ENCODE results near the gene PRSS57. TPM values are rescaled to one million over a fixed set of nuclear protein-coding genes. Genes with fewer than 3 reads are reported as not detected.

Gene PRSS57
- total RNA-seq, 4 donors from 2014 or later = 0.34 TPM; not detected in 3

DNA sequence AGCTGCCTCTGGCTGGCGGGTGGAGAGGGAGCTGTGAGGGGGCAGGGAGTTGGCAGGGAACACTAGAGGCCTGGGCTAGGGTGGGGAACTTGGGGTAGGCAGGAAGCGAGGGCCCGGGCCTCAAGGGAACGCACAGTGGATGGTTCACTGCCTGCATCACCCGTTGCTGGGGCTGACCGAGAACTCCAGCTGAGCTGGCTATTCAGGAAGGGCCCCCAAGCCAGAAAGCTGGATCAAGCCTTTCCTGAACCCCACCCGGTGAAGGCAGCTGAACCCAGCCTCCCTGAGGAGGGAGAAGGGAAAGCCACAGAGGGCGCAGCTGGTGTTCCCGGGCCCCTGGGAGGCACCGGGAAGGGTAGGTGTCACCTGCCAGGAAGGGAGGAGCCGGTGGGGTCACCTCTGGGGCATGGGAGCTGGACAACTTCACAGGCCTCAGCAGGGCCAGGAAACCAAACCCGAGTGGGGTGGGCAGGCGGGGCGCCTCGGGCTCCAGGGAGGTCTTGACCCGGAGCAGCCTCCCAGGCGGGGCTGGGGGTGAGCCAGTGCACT, 27.4 kb upstream of the PRSS57 start:
- Histone ChIP-seq H3K4me1 (peaks cover 22 to 52% (median 48%) of the 10 kb centered on the region in 4 donors), H3K27ac (replicated peaks in 1 of 4) (peak overlapping the region; percentile 8 to 54 (median 22)), H3K36me3 (peaks cover 0 to 27% (median 15%) of the 10 kb centered on the region in 4 donors), H3K27me3 (peaks cover 0 to 30% (median 11%) of the 10 kb centered on the region in 4 donors), H3K4me3 (no peak overlapping the region), H3K9me3 (no peaks in the 10 kb centered on the region)
- 44% methylated on average over 6 of the region's 17 CpGs for WGBS
- intact Hi-C loops (cut with DNase I) = no loop called here
- no peak for DNase-seq (ENCODE audit: extremely low spot score)
- no peak for TF ChIP-seq CTCF (IDR thresholded peaks at IDR 0.05)

DNA sequence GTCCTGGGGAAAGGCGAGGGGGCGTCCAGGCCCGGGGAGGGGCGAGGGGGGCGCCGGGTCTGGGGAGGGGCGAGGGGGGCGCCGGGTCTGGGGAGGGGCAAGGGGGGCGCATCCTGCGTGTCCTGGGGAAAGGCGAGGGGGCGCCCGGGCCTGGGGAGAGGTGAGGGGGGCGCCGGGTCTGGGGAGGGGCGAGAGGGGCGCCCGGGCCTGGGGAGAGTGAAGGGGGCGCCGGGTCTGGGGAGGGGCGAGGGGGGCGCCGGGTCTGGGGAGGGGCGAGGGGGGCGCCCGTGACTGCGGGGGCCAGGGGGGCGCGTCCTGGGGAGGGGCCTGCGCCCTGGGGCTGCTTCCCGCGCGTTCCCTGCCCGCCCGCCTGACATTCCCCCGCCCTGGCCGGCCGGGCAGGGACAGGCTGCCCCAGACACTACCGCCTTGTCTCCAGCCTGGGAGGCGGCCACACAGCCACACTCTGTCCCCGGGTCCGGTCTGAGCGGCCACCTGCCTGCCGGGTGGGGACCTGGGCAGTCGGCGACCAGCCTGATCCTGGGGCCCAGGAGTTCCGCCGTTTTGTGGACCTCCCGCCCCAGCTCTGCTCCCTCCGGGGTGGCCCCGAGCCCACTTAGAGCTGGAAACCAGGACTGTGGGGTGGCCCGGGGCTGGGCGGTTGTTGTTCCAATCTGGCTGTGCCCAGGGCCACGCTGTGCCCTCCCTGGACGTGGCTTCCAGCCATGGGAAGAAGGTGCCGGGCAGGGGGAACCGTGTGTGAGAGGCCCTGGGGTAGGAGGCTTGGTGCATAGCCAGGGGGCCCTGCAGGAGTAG, 25.3 kb upstream of the PRSS57 start:
- H3K27ac ChIP-seq (replicated peaks in 1 of 4) = peak overlapping the region; percentile 70 to 83 (median 76)
- WGBS = no CpG with 5 or more reads among the region's 58 CpGs

GRCh38 chr19:719636-720344, 24.5 kb upstream of the PRSS57 start:
- Histone ChIP-seq H3K4me3 (peak overlapping the region; percentile 4 to 51 (median 32)), H3K36me3 (peaks cover 0 to 11% (median 3%) of the 10 kb centered on the region in 4 donors), H3K4me1 (peaks cover 19 to 43% (median 42%) of the 10 kb centered on the region in 4 donors), H3K27ac (replicated peaks in 1 of 4) (peak overlapping the region; percentile 70 to 83 (median 76)), H3K27me3 (peaks cover 0 to 38% (median 11%) of the 10 kb centered on the region in 4 donors), H3K9me3 (peaks cover 0 to 9% (median 2%) of the 10 kb centered on the region in 4 donors)
- DNase-seq (ENCODE audit: extremely low spot score) = no peak
- intact Hi-C loops (cut with DNase I) = no loop called here
- WGBS = 22% methylated on average over 27 of the region's 79 CpGs
- TF ChIP-seq EP300 (IDR thresholded peaks at IDR 0.05) = no peak
- TF ChIP-seq POLR2AphosphoS5 (IDR thresholded peaks at IDR 0.05) = no peak
- TF ChIP-seq POLR2A (IDR thresholded peaks at IDR 0.05; ENCODE audit: low read depth) = no peak
- no peak for TF ChIP-seq CTCF (IDR thresholded peaks at IDR 0.05)

More for the DNA sequence above, 25.3 kb upstream of the PRSS57 start:
- H3K36me3 ChIP-seq = peaks cover 0 to 7% (median 2%) of the 10 kb centered on the region in 4 donors
- H3K4me3 ChIP-seq = peak overlapping the region; percentile 4 to 51 (median 32)
- peaks cover 0 to 3% (median under 1%) of the 10 kb centered on the region in 4 donors for H3K9me3 ChIP-seq
- H3K4me1 ChIP-seq = peaks cover 19 to 43% (median 42%) of the 10 kb centered on the region in 4 donors
- no peak for TF ChIP-seq EP300 (IDR thresholded peaks at IDR 0.05)
- H3K27me3 ChIP-seq = peaks cover 0 to 38% (median 11%) of the 10 kb centered on the region in 4 donors
- intact Hi-C loops (cut with DNase I) = no loop called here
- DNase-seq (ENCODE audit: extremely low spot score) = no peak

- H3K36me3 ChIP-seq = peaks cover 0 to 4% (median 4%) of the 10 kb centered on the region in 4 donors
- H3K4me1 ChIP-seq = peaks cover 19 to 43% (median 42%) of the 10 kb centered on the region in 4 donors
- intact Hi-C loops (cut with DNase I) = no loop called here
- DNase-seq (ENCODE audit: extremely low spot score) = no peak
- H3K27me3 ChIP-seq = peaks cover 0 to 38% (median 11%) of the 10 kb centered on the region in 4 donors
- no peak for TF ChIP-seq CTCF (IDR thresholded peaks at IDR 0.05)
- peak; percentile 49 to 54 for TF ChIP-seq POLR2AphosphoS5 (IDR thresholded peaks at IDR 0.05)
- no peak for TF ChIP-seq EP300 (IDR thresholded peaks at IDR 0.05)
- TF ChIP-seq POLR2A (IDR thresholded peaks at IDR 0.05; ENCODE audit: low read depth) = no peak
- WGBS = 35% methylated on average over 13 of the region's 54 CpGs
- H3K27ac ChIP-seq (replicated peaks in 1 of 4) = peak overlapping the region; percentile 70 to 83 (median 76)
- peaks cover 0 to 9% (median 2%) of the 10 kb centered on the region in 4 donors for H3K9me3 ChIP-seq
- H3K4me3 ChIP-seq = peak overlapping the region; percentile 4 to 51 (median 32)
These were observed 23.8 kb upstream of the PRSS57 start for GRCh38 chr19:718991-719512.
